ENCODE results near the gene DNM1L. TPM values are rescaled to one million over a fixed set of nuclear protein-coding genes. Genes with fewer than 3 reads are reported as not detected.

Gene DNM1L
- total and polyA plus RNA-seq, 10 of the 15 experiments (the other 5 are each of a cell fraction or from before 2014, with no cell fraction given): 23.1 to 201 (median 63.9) TPM

DNA sequence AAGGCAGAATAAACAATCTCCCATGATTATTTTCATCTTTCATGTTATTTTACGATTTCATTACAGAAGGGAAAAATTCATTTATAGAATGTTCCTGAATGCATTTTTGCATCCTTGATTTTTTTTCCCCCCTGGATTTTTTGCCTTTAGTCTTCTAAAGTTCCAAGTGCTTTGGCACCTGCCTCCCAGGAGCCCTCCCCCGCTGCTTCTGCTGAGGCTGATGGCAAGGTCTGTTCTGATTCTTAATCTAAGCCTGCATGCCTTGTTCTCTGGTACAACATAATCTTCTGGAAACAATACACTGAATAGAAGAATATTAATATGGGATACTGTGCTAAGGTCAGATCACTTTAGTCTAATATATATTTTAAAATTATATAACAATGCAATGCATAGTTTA is 58.6 kb downstream of the DNM1L start:
- RAD21 ChIA-PET (ENCODE audit: unreplicated experiment): no interaction called here
- no peaks in the 10 kb centered on the region for H3K79me2 ChIP-seq (ENCODE audit: control insufficient read depth, insufficient read depth, low read length)
- no peaks in the 10 kb centered on the region for H3K9me3 ChIP-seq (replicated peaks; ENCODE audit: control insufficient read depth, insufficient read depth, low read length)
- POLR2A ChIA-PET: no interaction called here
- BruUV-seq (replicated peaks): TSS peak; percentile 10
- intact Hi-C loops (cut with micrococcal nuclease; ENCODE audit: unreplicated experiment) (no loop called here), in situ Hi-C loops (cut with MboI) (no loop called here)
- SMC1A ChIA-PET (ENCODE audit: uncharacterized antibody, unreplicated experiment): interaction anchor here (0.8 to 1.8 kb wide), 3 partner anchors 15 to 281 kb away, joined by 3 to 4 read pairs (median 3); no protein-coding TSS in a partner anchor
- no peak for FAIRE-seq
- DNase-seq (ENCODE audit: low read depth, low spot score): no peak
- H3K36me3 ChIP-seq (ENCODE audit: control insufficient read depth in 2 of 2, insufficient read depth in 2 of 2, low read length in 1 of 2): peaks cover 0 to 25% of the 10 kb centered on the region in 2 experiments
- TF ChIP-seq HDAC6 (IDR thresholded peaks at IDR 0.05; ENCODE audit: unreplicated experiment) (no peak), USF1 (IDR thresholded peaks at IDR 0.05; ENCODE audit: borderline replicate concordance, extremely low read length, insufficient read depth, low read depth, low read length) (no peak), STAT3 (IDR thresholded peaks at IDR 0.05; ENCODE audit: low read depth, low read length) (no peak), JUNB (IDR thresholded peaks at IDR 0.05) (no peak), NR2F1 (conservative IDR thresholded peaks at IDR 0.05) (no peak), ZBTB4 (CRISPR knock-in tag; IDR thresholded peaks at IDR 0.05) (no peak), IRF5 (IDR thresholded peaks at IDR 0.05; ENCODE audit: borderline replicate concordance) (no peak)
- H3K4me3 ChIP-seq: no peak overlapping the region
- H3K27ac ChIP-seq (ENCODE audit: control insufficient read depth, insufficient read depth): no peak overlapping the region
- no peak overlapping the region for H3K9ac ChIP-seq (ENCODE audit: control insufficient read depth, insufficient read depth, low read length)
- 100% methylated on average over 2 of the region's 2 CpGs for WGBS (ENCODE audit: insufficient coverage, insufficient replicate concordance, low lambda C conversion rate, missing lambda C conversion rate)
- H3K4me1 ChIP-seq (ENCODE audit: control insufficient read depth, insufficient read depth, low read length): no peaks in the 10 kb centered on the region
- no peaks in the 10 kb centered on the region for H3K27me3 ChIP-seq (replicated peaks in 1 of 2; ENCODE audit: control insufficient read depth in 2 of 2, insufficient read depth in 2 of 2, low read length in 1 of 2)
- no peak overlapping the region for H3K4me2 ChIP-seq (ENCODE audit: control insufficient read depth, insufficient read depth)
- H2AFZ ChIP-seq (ENCODE audit: control insufficient read depth, low read depth, low read length): no peak overlapping the region
- CTCF ChIA-PET: interaction anchor here (1.4 kb wide), 1 partner anchor 18 kb away, joined by 9 read pairs; the partner anchor contains the start of gene YARS2
- no peaks in the 10 kb centered on the region for H4K20me1 ChIP-seq (ENCODE audit: control insufficient read depth, insufficient read depth)
- no peak for ATAC-seq

Measured in GM12878 (cell line).